ENCODE measurements around the gene GPBP1. TPM values are rescaled to one million over a fixed set of nuclear protein-coding genes. Genes with fewer than 3 reads are reported as not detected.
"Not testable (repeated sequence)": the region's sequence is repeated elsewhere in the genome, so short reads cannot be mapped to it uniquely, and the experiment has no call there.

The GPBP1 gene
- total RNA-seq, 1 experiment from 2014 or later: 112 TPM

GRCh38 chr5:57167201-57167600 is 6.7 kb upstream of the GPBP1 start:
- H2BK15ac ChIP-seq (ENCODE audit: low read depth, low read length): no peak overlapping the region
- peaks cover 2% of the 10 kb centered on the region; the same call in 1 of the 2 replicates for H3K27me3 Mint-ChIP-seq (ENCODE audit: low read depth)
- no peak overlapping the region for H4K91ac ChIP-seq (ENCODE audit: insufficient read length, low read depth, low read length)
- no peaks in the 10 kb centered on the region for H3K23me2 ChIP-seq (ENCODE audit: insufficient read length, low read depth, low read length, poor library complexity, severe bottlenecking)
- H3K23ac ChIP-seq (ENCODE audit: insufficient read length, low read depth, low read length): no peak overlapping the region
- no peak overlapping the region for H3K18ac ChIP-seq (ENCODE audit: insufficient read length, low read depth, low read length)
- no peak overlapping the region for H3K4ac ChIP-seq (ENCODE audit: low read depth, low read length)
- H4K8ac ChIP-seq (replicated peaks; ENCODE audit: insufficient read length, low read depth, low read length): no peak overlapping the region
- DNase-seq: no peak
- no peaks in the 10 kb centered on the region for H3K36me3 Mint-ChIP-seq (ENCODE audit: insufficient read depth in 1 of 3, low read depth in 3 of 3)
- H3T11ph ChIP-seq (ENCODE audit: low read length): no peak overlapping the region
- H4K5ac ChIP-seq (ENCODE audit: insufficient read length, low read depth, low read length): no peak overlapping the region
- H2AK5ac ChIP-seq (ENCODE audit: insufficient read length, low read length): no peak overlapping the region
- H3K9me3 ChIP-seq (ENCODE audit: control insufficient read depth, low read depth, low read length): no peaks in the 10 kb centered on the region
- no peak overlapping the region for H3K56ac ChIP-seq (ENCODE audit: insufficient read length, low read depth, low read length)
- no peak overlapping the region for H2AFZ ChIP-seq (ENCODE audit: low read length)
- H3K27me3 ChIP-seq (ENCODE audit: insufficient read depth, low read length): no peaks in the 10 kb centered on the region
- H3K4me1 ChIP-seq (ENCODE audit: insufficient read depth, low read length): no peaks in the 10 kb centered on the region
- no peaks in the 10 kb centered on the region for H4K20me1 ChIP-seq (ENCODE audit: control insufficient read depth, insufficient read depth, insufficient read length)
- no peak overlapping the region for H2BK20ac ChIP-seq (ENCODE audit: low read depth, low read length, poor library complexity, severe bottlenecking)
- TF ChIP-seq, protein P1, sequence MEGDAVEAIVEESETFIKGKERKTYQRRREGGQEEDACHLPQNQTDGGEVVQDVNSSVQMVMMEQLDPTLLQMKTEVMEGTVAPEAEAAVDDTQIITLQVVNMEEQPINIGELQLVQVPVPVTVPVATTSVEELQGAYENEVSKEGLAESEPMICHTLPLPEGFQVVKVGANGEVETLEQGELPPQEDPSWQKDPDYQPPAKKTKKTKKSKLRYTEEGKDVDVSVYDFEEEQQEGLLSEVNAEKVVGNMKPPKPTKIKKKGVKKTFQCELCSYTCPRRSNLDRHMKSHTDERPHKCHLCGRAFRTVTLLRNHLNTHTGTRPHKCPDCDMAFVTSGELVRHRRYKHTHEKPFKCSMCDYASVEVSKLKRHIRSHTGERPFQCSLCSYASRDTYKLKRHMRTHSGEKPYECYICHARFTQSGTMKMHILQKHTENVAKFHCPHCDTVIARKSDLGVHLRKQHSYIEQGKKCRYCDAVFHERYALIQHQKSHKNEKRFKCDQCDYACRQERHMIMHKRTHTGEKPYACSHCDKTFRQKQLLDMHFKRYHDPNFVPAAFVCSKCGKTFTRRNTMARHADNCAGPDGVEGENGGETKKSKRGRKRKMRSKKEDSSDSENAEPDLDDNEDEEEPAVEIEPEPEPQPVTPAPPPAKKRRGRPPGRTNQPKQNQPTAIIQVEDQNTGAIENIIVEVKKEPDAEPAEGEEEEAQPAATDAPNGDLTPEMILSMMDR (conservative IDR thresholded peaks at IDR 0.05): no peak
- H3K9me3 Mint-ChIP-seq: no peaks in the 10 kb centered on the region
- H2BK120ac ChIP-seq (ENCODE audit: low read depth, low read length, poor library complexity, severe bottlenecking): no peak overlapping the region
- no peak overlapping the region for H2BK12ac ChIP-seq (ENCODE audit: insufficient read length, low read depth, low read length)
- no peak overlapping the region for H2BK5ac ChIP-seq (ENCODE audit: insufficient read length, low read length)
- WGBS (ENCODE audit: extremely low coverage, insufficient read length, low lambda C conversion rate): no CpG with 5 or more reads among the region's 5 CpGs
- no peak overlapping the region for H3K9ac ChIP-seq (ENCODE audit: extremely low read depth, insufficient read length, low read length)
- H3K79me2 ChIP-seq (ENCODE audit: insufficient read depth, low read length): no peaks in the 10 kb centered on the region
- no peak overlapping the region for H3K27ac ChIP-seq (ENCODE audit: insufficient read length, low read depth, low read length)
- H3K27ac Mint-ChIP-seq: no peak overlapping the region
- H3K4me3 Mint-ChIP-seq: no peak overlapping the region
- no peak overlapping the region for H3K4me2 ChIP-seq (ENCODE audit: insufficient read depth, insufficient read length, low read length)
- H3K79me1 ChIP-seq (ENCODE audit: insufficient read depth, low read depth, low read length, poor library complexity, severe bottlenecking): no peaks in the 10 kb centered on the region
- peaks cover 3 to 8% of the 10 kb centered on the region in 2 experiments for H3K4me1 Mint-ChIP-seq
- no peak overlapping the region for H3K14ac ChIP-seq (ENCODE audit: insufficient read depth, low read length)

DNA sequence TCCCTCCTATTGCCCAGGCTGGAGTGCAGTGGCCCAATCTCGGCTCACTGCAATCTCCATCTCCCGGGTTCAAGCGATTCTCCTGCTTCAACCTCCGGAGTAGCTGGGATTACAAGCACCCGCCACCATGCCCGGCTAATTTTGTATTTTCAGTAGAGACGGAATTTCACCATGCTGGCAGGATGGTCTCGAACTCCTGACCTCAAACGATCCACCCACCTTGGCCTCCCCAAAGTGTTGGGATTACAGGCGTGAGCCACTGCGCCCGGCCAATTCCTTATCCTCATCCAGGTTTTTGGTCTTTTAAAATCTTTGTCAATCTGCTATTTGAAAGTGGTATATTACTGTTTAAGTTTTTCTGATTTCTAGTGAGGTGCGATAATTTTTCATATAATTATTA is 3.7 kb upstream of the GPBP1 start:
- not testable (repeated sequence) for H2BK15ac ChIP-seq (ENCODE audit: low read depth, low read length); H3K27ac Mint-ChIP-seq; H3K27me3 Mint-ChIP-seq (ENCODE audit: low read depth); H2BK20ac ChIP-seq (ENCODE audit: low read depth, low read length, poor library complexity, severe bottlenecking); H2BK12ac ChIP-seq (ENCODE audit: insufficient read length, low read depth, low read length); H3K4me3 Mint-ChIP-seq; H2BK5ac ChIP-seq (ENCODE audit: insufficient read length, low read length); H4K8ac ChIP-seq (replicated peaks; ENCODE audit: insufficient read length, low read depth, low read length); H3K36me3 Mint-ChIP-seq (ENCODE audit: insufficient read depth in 1 of 3, low read depth in 3 of 3); H4K20me1 ChIP-seq (ENCODE audit: control insufficient read depth, insufficient read depth, insufficient read length); DNase-seq; H4K5ac ChIP-seq (ENCODE audit: insufficient read length, low read depth, low read length); H3K56ac ChIP-seq (ENCODE audit: insufficient read length, low read depth, low read length); H3K9ac ChIP-seq (ENCODE audit: extremely low read depth, insufficient read length, low read length); H3K9me3 ChIP-seq (ENCODE audit: control insufficient read depth, low read depth, low read length); H3K4me1 ChIP-seq (ENCODE audit: insufficient read depth, low read length); H2AFZ ChIP-seq (ENCODE audit: low read length); H3K18ac ChIP-seq (ENCODE audit: insufficient read length, low read depth, low read length); H4K91ac ChIP-seq (ENCODE audit: insufficient read length, low read depth, low read length); H3K14ac ChIP-seq (ENCODE audit: insufficient read depth, low read length); H3K23ac ChIP-seq (ENCODE audit: insufficient read length, low read depth, low read length); H3K4me2 ChIP-seq (ENCODE audit: insufficient read depth, insufficient read length, low read length); H3T11ph ChIP-seq (ENCODE audit: low read length); H3K4ac ChIP-seq (ENCODE audit: low read depth, low read length); H3K27ac ChIP-seq (ENCODE audit: insufficient read length, low read depth, low read length); H3K79me1 ChIP-seq (ENCODE audit: insufficient read depth, low read depth, low read length, poor library complexity, severe bottlenecking); H3K79me2 ChIP-seq (ENCODE audit: insufficient read depth, low read length); H3K9me3 Mint-ChIP-seq; H3K23me2 ChIP-seq (ENCODE audit: insufficient read length, low read depth, low read length, poor library complexity, severe bottlenecking); H3K27me3 ChIP-seq (ENCODE audit: insufficient read depth, low read length); H2AK5ac ChIP-seq (ENCODE audit: insufficient read length, low read length); H2BK120ac ChIP-seq (ENCODE audit: low read depth, low read length, poor library complexity, severe bottlenecking)
- H3K4me1 Mint-ChIP-seq: peaks cover 7 to 11% of the 10 kb centered on the region in 2 experiments
- no CpG with 5 or more reads among the region's 13 CpGs for WGBS (ENCODE audit: extremely low coverage, insufficient read length, low lambda C conversion rate)
